Activated naive CD4-positive, alpha-beta T cell treated with Interleukin-2 at 50 U/mL for 16 hours (primary cell): Measurements from ENCODE around the gene TBC1D25.

Experiments used
- DNase-seq: peaks from one replicate; pipeline ENCODE4 v3.0.0-alpha.2; 2020

Gene TBC1D25

GRCh38 chrX:48569958-48570357, 30.4 kb downstream of the TBC1D25 start:
- DNase-seq: no peak

- peak; percentile 14 for DNase-seq
Measured at GRCh38 chrX:48573690-48574269, 34.3 kb downstream of the TBC1D25 start.

DNA sequence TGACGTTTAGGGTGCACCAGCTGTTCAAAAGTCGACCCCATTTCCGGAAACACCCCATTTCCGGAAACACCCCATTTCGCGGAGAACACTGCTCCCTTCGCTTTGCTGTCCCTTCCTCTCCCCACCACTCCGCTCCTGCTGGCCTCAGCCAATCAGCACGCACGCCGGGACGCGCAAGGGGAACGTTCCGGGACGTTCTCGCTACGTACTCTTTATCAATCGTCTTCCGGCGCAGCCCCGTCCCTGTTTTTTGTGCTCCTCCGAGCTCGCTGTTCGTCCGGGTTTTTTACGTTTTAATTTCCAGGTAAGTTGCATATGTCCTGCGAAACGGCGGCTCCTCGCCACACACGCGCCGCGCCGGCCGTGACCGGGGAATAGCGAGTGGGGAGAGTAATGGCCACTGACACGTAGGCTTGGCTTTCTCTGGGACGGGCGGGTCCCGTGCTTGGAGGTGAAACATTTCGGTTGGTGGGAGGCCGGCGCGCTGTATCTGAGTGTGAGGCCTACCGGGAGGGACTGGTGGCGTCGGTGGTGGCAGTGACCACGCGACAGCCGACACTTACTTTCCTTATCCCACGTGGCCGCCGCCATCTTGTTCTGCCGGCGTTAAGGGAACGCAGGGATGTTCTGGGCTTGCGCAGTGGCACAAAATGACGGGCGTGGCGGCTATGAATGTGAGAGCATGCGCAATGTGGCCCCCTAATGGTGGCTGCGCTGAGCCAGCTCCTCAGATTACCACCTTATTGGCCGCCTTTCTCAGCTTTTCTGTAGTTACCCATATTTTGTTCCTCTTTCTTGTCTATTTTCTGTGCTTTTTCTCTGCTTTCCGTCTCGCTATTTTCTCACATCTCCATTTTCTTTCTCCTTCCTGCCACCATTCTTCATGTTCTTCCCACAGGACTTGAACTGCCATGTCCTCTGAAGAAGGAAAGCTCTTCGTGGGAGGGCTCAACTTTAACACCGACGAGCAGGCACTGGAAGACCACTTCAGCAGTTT, 35.1 kb downstream of the TBC1D25 start, which contains the start of gene RBM3:
Gene RBM3 (plus strand): TSS at position 215 of the 997 bp plus-strand sequence. CDS start 697 bp downstream, at position 912.
- DNase-seq: peak; percentile 91

- DNase-seq: no peak
Measured at GRCh38 chrX:48575642-48576041, 36.1 kb downstream of the TBC1D25 start.

DNA sequence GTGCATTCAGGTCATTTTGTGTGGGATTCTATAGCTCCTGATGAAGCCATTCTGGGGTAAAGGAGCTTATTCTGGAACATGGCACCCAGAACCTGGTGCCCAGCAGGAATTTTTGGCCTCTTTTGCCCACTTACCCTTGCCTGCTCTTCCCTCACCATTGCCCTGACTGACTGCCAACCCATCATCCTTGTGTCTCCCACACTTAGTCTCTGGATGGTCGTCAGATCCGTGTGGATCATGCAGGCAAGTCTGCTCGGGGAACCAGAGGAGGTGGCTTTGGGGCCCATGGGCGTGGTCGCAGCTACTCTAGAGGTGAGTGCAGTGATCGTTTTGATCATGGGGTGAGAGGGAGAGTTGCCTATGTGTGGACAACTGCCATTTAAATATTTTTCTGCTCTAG, 36.6 kb downstream of the TBC1D25 start:
- no peak for DNase-seq

DNA sequence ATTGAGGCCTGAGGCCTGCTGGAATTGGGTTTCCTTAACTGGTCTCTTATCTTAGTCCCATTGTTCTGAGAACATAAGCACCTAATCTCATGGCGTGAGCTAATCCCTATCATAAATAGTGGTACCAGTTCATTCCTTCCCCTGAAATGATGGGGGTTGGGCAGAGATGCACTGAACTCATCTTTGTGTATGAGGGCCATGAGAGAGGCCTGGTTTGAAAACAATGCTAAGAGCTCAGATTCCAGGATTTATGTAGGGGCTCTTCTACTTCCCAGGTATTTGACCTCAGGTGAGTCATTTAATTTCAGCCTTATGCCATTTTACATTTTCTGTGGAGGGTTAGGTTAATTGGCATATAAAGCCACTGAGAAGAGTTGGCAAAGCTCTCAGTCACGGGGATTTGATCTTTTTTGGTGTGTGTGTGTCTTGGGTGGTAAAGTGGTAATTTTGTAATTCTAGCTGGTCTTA, 39.2 kb downstream of the TBC1D25 start:
- no peak for DNase-seq

DNA sequence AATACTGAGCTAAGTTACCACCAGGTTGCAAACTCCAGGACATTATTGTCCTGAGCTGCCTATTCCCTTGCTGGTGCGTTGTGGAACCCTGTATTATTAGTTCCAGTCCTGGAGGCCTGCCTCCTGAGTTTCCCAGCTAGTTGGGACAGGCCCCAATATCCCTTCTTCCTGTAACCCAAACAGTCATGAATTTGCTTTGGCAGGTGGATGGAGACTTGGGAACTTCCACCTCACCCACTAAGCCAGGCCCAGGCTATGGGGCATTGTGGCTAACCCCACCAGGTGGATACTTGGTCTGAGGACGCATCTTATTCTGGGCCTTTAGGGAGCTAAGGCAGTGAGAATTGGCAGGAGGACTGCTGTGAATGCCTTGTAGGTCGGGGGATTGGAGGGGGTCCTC, 39.7 kb downstream of the TBC1D25 start:
- no peak for DNase-seq

DNA sequence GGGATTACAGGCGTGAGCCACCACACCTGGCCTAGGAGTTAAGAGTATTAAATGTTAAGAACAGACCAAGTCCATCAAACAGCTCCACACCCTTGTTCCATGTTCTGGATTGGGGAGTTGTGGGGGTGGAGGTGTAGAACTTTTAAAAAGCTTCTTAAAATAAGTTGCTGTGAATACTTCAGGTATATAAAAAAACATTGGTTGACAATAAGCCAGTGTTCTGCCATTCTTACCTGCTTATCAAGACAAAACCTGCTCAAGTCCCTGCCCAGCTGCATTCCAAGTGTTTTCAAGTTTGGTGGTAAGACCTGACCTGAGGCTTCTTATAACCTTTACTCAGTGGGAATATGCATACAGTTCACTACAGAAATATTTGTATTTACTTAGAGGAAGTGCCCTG, 41.1 kb downstream of the TBC1D25 start:
- DNase-seq: no peak

- DNase-seq: no peak
Measured at GRCh38 chrX:48584698-48585097, 45.2 kb downstream of the TBC1D25 start.

DNA sequence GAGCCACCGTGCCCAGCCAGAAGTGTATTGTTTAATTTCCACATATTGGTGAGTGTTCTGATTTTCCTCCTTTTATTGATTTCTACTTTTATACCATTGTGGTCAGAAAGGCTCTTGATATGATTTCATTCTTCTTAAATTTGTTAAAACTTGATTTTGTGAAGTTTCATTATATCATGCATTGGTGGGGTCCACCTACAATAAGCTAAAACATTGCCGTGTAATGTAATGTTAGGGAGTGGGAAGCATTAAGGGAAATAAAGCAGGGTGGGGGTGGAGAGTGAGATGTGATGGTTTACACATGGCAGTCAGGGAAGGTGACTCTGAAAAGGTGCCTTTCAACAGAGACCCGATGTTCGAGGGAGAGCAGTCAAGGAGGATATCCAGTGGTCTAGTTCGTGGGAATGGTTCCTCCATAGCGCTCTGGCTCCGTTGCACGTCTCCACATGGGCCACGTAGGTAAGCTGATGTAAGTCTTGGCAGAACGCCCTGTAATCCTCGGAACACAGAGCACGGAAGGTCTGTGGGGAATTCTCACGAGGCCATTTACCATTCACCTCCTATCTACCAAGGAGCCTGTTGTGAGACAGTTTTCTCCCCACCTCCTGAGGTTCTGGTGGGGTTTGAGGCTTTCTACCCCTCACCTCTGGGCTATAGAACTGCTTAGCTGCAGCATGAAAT, 50.1 kb downstream of the TBC1D25 start:
- no peak for DNase-seq

DNA sequence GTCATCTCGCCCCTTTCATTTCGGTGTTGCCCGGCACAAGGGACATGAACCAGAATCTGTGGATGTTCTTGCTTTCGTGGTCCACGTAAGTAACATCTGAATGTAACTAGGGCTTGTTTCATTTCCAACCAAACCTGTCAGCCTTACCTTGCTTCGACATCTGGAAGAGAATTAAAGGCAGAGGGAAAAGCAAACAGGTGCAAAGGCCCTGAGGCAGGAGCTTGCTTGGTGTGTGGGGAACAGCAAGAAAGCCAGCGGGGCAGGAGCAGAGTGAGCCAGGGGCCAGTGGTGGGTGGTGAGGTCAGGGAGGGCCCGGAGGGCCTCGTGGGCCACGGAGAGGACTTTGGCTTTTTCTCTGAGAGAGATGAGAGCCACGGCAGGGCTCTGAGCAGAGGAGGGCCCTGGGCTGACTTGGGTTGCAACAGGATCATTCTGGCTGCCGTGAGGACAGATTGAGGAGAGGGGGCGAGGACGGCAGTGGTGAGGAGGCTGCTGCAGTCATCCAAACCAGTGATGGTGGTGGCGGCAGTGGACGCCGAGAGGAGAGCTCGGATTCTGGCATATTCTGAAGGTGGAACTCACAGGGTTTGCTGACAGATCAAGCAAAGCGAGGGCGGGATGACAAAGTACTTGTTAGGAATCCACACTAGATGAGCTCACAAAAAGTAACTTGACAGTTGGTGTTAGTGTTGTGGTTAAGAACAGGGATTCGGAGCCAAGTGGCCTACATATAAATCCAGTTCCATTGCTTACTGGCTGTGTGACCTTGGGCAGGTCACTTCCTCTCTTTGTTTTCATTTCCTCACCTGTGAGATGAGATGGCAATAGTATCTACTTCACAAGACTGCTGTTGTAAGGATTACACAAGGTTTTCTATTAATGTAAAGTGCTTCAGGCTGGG, 50.9 kb downstream of the TBC1D25 start:
- DNase-seq: no peak

DNA sequence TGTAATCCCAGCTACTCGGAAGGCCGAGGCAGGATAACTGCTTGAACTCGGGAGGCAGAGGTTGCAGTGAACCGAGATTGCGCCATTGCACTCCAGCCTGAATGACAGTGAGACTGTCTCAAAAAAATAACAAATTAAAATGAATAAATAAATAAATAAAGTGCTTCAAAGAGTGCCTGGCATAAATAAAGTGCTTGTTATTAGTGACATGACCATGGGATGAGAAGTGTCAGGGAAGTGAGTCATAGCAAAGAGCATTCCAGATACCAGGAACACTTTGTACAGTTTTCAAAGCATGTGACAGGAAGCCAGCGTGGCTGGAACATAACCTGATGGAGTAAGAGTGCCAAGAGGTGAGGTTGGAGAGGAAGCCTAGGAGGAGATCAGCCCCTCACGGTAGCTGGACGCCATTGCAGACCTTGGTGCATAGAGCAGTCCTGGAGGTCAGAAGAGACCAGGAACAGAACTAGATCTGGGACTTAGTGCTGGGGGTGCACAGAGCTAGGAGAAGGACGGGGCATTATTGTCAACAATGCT, 51.8 kb downstream of the TBC1D25 start:
- no peak for DNase-seq

DNA sequence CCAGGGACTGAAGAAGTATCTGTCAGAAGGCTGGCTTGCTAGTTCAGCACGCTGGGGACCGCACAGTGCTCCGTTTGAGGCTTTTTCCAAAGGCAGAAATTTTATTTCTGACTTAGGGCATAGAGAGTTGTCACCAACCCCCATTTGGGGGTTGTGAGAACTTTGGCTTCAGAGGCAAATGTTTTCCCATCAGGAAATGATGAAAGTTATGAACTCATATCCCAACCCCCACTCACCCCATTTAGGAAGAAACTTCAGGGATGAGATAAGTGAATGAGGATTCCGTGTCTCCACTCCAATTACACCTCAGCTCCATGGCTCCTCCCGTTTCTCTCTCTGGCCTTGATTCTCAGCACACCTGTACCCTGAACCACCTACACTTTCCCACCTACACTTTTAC, 53.5 kb downstream of the TBC1D25 start:
- no peak for DNase-seq

DNA sequence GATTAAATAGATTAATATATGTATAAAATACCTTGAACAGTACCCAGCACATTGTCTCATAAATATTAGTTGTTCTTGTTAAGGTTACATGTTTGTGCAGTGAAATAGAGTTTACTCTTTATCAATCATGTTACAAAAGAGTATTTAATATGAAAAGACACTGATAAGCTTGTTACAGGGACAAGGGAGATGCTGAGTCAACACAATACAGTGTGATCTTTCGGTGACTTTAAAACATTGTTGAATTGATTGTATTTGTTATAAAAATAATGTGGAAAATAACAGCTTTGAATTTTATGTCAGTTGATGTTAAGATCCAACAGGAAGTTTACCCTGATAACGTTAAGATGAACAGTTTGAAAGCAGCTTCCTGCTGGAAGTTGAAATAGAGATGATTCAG, 56.4 kb downstream of the TBC1D25 start:
- DNase-seq: no peak

- peak; percentile 88 for DNase-seq
Measured at GRCh38 chrX:48597353-48598264, 58.1 kb downstream of the TBC1D25 start, which contains the start of gene WDR13. WDR13 (plus strand) TSS chrX:48597492; CDS start chrX:48597997, 505 bp downstream.

DNA sequence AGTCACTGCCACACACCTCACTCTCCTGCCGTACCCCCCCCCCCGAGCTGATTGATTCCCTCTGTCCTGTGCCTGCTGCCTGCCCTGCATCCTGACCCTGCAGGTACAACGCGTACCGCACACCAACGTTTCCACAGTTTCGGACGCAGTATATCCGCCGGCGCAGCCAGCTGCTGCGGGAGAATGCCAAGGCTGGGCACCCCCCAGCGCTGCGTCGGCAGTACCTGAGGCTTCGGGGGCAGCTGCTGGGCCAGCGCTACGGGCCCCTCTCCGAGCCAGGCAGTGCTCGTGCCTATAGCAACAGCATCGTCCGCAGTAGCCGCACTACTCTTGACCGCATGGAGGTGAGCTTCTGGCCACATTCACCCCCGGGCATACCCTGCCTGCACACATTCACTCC, 59.1 kb downstream of the TBC1D25 start:
- DNase-seq: no peak

- DNase-seq: no peak
Measured at GRCh38 chrX:48599341-48599740, 59.8 kb downstream of the TBC1D25 start.

DNA sequence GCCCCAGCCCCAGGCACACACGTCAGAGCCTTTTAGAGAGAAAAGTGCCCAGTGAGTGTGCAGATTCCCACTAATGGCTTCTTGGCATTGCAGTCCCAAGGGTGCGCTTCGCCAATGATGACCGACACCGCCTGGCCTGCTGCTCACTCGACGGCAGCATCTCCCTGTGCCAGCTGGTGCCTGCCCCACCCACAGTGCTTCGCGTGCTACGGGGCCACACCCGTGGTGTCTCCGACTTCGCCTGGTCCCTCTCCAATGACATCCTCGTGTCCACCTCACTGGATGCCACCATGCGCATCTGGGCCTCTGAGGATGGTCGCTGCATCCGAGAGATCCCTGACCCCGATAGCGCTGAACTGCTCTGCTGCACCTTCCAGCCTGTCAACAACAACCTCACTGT, 60.7 kb downstream of the TBC1D25 start:
- no peak for DNase-seq

DNA sequence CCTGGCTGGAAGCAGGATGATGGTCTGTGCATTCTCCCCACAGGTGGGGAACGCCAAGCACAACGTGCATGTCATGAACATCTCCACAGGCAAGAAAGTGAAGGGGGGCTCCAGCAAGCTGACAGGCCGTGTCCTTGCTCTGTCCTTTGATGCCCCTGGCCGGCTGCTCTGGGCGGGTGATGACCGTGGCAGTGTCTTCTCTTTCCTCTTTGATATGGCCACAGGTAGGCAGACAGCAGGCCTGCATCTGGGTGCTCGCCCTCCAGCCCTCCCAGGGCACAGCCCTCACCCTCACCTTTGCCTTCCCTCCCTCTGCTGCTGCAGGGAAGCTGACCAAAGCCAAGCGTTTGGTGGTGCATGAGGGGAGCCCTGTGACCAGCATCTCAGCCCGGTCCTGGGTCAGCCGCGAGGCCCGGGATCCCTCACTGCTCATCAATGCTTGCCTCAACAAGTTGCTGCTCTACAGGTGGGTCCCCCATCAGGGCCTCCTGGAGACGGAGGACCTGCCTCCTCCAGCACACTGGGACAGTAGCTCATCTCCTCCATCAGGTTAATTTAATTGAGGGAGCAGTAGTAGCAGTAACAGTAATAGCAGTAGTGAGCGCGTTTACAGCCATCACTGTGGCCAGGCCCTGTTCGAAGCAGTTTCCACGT, 62.4 kb downstream of the TBC1D25 start:
- DNase-seq: no peak

DNA sequence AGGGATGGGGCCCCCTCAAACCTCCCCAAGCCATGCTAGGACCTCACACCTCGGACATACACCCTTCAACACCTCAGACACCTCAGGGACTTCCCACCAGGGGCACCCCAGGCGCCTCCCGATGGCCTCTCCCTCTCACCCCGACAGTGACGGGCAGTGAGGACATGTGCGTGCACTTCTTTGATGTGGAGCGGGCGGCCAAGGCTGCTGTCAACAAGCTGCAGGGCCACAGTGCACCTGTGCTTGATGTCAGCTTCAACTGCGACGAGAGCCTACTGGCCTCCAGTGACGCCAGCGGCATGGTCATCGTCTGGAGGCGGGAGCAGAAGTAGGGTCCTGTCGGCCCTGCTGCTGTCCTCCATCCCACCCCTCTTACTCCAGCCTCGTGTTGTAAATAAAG, 65.2 kb downstream of the TBC1D25 start:
- no peak for DNase-seq
